ENCODE results near the gene ANKRD33B. TPM values are rescaled to one million over a fixed set of nuclear protein-coding genes. Genes with fewer than 3 reads are reported as not detected.

The ANKRD33B gene
- total RNA-seq, 4 donors from 2014 or later = 0.57 to 6.5 (median 1.7) TPM

GRCh38 chr5:10610058-10610457 lies 46.2 kb downstream of the ANKRD33B start:
- intact Hi-C loops (cut with DNase I) = no loop called here
- WGBS, 2 donors = 74 to 88% methylated on average over 5 to 6 of the region's 6 CpGs
- DNase-seq = no peak

DNA sequence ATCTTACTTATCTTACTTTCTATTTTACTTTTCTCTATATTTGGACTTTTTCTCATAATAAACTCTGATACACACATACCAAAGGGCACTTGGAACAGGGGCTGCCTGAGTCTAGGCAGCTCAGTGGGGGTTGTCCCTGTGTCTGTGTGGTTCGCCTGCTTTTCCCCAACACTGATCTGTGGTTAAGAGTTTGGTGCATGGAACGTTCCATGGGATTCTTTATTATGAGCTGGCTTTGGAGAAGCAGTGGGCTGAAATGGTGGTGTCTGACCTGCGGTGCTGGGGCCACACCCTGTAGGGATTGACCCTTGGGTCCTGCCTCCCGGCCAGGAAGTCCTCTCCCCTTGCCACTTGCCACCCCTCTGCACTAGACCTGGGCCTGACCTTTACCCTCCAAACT lies 47.4 kb downstream of the ANKRD33B start:
- Histone ChIP-seq H3K9me3 (no peaks in the 10 kb centered on the region), H3K36me3 (no peaks in the 10 kb centered on the region), H3K27ac (no peak overlapping the region), H3K4me1 (peaks cover 0 to 21% (median 8%) of the 10 kb centered on the region in 3 donors), H3K27me3 (peaks cover 0 to 14% (median 0%) of the 10 kb centered on the region in 4 donors), H3K4me3 (no peak overlapping the region)
- intact Hi-C loops (cut with DNase I) = no loop called here
- WGBS, 2 donors = 81 to 86% methylated on average over 2 to 3 of the region's 4 CpGs
- TF ChIP-seq, protein P1, sequence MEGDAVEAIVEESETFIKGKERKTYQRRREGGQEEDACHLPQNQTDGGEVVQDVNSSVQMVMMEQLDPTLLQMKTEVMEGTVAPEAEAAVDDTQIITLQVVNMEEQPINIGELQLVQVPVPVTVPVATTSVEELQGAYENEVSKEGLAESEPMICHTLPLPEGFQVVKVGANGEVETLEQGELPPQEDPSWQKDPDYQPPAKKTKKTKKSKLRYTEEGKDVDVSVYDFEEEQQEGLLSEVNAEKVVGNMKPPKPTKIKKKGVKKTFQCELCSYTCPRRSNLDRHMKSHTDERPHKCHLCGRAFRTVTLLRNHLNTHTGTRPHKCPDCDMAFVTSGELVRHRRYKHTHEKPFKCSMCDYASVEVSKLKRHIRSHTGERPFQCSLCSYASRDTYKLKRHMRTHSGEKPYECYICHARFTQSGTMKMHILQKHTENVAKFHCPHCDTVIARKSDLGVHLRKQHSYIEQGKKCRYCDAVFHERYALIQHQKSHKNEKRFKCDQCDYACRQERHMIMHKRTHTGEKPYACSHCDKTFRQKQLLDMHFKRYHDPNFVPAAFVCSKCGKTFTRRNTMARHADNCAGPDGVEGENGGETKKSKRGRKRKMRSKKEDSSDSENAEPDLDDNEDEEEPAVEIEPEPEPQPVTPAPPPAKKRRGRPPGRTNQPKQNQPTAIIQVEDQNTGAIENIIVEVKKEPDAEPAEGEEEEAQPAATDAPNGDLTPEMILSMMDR (IDR thresholded peaks at IDR 0.05) = no peak
- no peak for TF ChIP-seq POLR2A (IDR thresholded peaks at IDR 0.05)
- no peak for DNase-seq

More at GRCh38 chr5:10610058-10610457, 46.2 kb downstream of the ANKRD33B start:
- TF ChIP-seq, protein P1 (IDR thresholded peaks at IDR 0.05) = no peak
- no peak for TF ChIP-seq POLR2A (IDR thresholded peaks at IDR 0.05)
- Histone ChIP-seq H3K27me3 (peaks cover 0 to 14% (median 0%) of the 10 kb centered on the region in 4 donors), H3K27ac (no peak overlapping the region), H3K4me3 (no peak overlapping the region), H3K9me3 (no peaks in the 10 kb centered on the region), H3K4me1 (peaks cover 0 to 21% (median 8%) of the 10 kb centered on the region in 3 donors), H3K36me3 (no peaks in the 10 kb centered on the region)

- no peaks in the 10 kb centered on the region for H3K36me3 ChIP-seq
- DNase-seq = no peak
- intact Hi-C loops (cut with DNase I) = no loop called here
- H3K4me1 ChIP-seq = peaks cover 0 to 15% (median 4%) of the 10 kb centered on the region in 3 donors
- no peak overlapping the region for H3K4me3 ChIP-seq
- WGBS, 2 donors = 75 to 88% methylated on average over 5 of the region's 5 CpGs
- H3K9me3 ChIP-seq = no peaks in the 10 kb centered on the region
- H3K27ac ChIP-seq = no peak overlapping the region
- TF ChIP-seq POLR2A (IDR thresholded peaks at IDR 0.05) = no peak
- TF ChIP-seq, protein P1 (IDR thresholded peaks at IDR 0.05) = no peak
- H3K27me3 ChIP-seq = peaks cover 0 to 14% (median 0%) of the 10 kb centered on the region in 4 donors
Observed at GRCh38 chr5:10612251-10612650, 48.4 kb downstream of the ANKRD33B start.

DNA sequence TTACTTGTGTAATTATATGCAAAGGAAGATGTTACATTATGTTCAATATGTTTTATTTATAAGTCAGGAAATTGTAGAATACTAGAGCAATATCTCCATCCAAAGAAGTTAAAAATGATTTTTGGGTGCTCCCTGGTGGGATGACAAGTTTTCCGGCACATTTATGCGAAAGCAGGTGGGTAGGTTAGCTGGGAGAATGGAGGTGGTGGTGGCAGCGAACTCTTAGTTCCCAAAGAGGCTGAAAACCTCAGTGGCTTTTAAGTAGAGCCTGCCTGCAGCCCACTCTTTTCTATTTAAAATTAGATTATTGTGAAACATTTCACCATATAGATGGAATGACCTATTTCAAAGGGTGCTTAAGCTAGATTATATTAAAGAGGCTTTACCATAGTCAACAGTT lies 51.8 kb downstream of the ANKRD33B start:
- no peak overlapping the region for H3K27ac ChIP-seq
- no peaks in the 10 kb centered on the region for H3K27me3 ChIP-seq
- intact Hi-C loops (cut with DNase I) = no loop called here
- 87 to 93% methylated on average over 3 of the region's 3 CpGs for WGBS, 2 donors
- H3K9me3 ChIP-seq = no peaks in the 10 kb centered on the region
- no peak for TF ChIP-seq POLR2A (IDR thresholded peaks at IDR 0.05)
- TF ChIP-seq, protein P1 (IDR thresholded peaks at IDR 0.05) = no peak
- no peak overlapping the region for H3K4me3 ChIP-seq
- no peaks in the 10 kb centered on the region for H3K4me1 ChIP-seq
- no peak for DNase-seq
- H3K36me3 ChIP-seq = peaks cover 0 to 5% (median 0%) of the 10 kb centered on the region in 3 donors

GRCh38 chr5:10617103-10617502 lies 53.2 kb downstream of the ANKRD33B start:
- no peak overlapping the region for H3K4me3 ChIP-seq
- no peaks in the 10 kb centered on the region for H3K4me1 ChIP-seq
- no peak for DNase-seq
- no peaks in the 10 kb centered on the region for H3K27me3 ChIP-seq
- no peaks in the 10 kb centered on the region for H3K9me3 ChIP-seq
- peaks cover 0 to 5% (median 0%) of the 10 kb centered on the region in 3 donors for H3K36me3 ChIP-seq
- TF ChIP-seq, protein P1 (IDR thresholded peaks at IDR 0.05) = no peak
- no peak for TF ChIP-seq POLR2A (IDR thresholded peaks at IDR 0.05)
- intact Hi-C loops (cut with DNase I) = no loop called here
- WGBS, 2 donors = 90% methylated on average over 10 of the region's 10 CpGs
- H3K27ac ChIP-seq = no peak overlapping the region

Data from esophagus squamous epithelium (tissue), 5 donors.